H1 (cell line): ENCODE results near the gene SCAF1. TPM values are rescaled to one million over a fixed set of nuclear protein-coding genes. Genes with fewer than 3 reads are reported as not detected.

Experiments
- CTCF ChIA-PET: fragments of 300-600 bp; sonication (Branson Sonifier 250); formaldehyde crosslinking; loops from one replicate; lab custom pipeline; 2021; ENCODE audit not compliant: partially characterized antibody; lab: Charles Lee
- POLR2A ChIA-PET: fragments of 300-600 bp; sonication (Branson Sonifier 250); formaldehyde crosslinking; loops from one replicate; lab custom pipeline; 2021; ENCODE audit warnings: inconsistent platforms; ENCODE audit not compliant: partially characterized antibody; lab: Charles Lee
- DNase-seq, 2 experiments: peaks; one replicate each; pipeline versions ENCODE4 v3.0.0 to v3.0.0-alpha.2; 2010 to 2022; ENCODE audit warnings: low spot score in 2 of 2, low read depth in 1 of 2, mixed read lengths in 1 of 2
- FAIRE-seq: peaks from 2 replicates; lab custom pipeline; 2011; peaks lifted over from hg19 to GRCh38; lab: Jason Lieb, UNC
- H2AFZ ChIP-seq: 2 replicates; pipeline ENCODE4 v1.8.1; 2012; ENCODE audit warnings: low read length, inconsistent platforms
- H2AK5ac ChIP-seq: 2 replicates; pipeline ENCODE4 v1.6.1; 2013; ENCODE audit warnings: low read depth, low read length
- H2BK120ac ChIP-seq: replicated peaks from 2 replicates; pipeline ENCODE3; 2013; ENCODE audit warnings: low read depth, low read length, inconsistent platforms
- H2BK12ac ChIP-seq: 2 replicates; pipeline ENCODE4 v1.6.1; 2013; ENCODE audit warnings: low read depth, low read length
- H2BK15ac ChIP-seq: 2 replicates; pipeline ENCODE4 v1.6.1; 2013; ENCODE audit warnings: low read length
- H2BK20ac ChIP-seq: 2 replicates; pipeline ENCODE4 v1.6.1; 2013; ENCODE audit warnings: low read length
- H2BK5ac ChIP-seq: 2 replicates; pipeline ENCODE4 v1.6.1; 2013; ENCODE audit warnings: low read depth, low read length
- H3K14ac ChIP-seq: 2 replicates; pipeline ENCODE4 v1.6.1; 2013; ENCODE audit warnings: inconsistent platforms; ENCODE audit not compliant: insufficient read length
- H3K18ac ChIP-seq: 2 replicates; pipeline ENCODE4 v1.6.1; 2013; ENCODE audit warnings: low read length; ENCODE audit errors: extremely low read depth
- H3K23ac ChIP-seq: 2 replicates; pipeline ENCODE4 v1.6.1; 2013; ENCODE audit warnings: inconsistent platforms; ENCODE audit not compliant: insufficient read length
- H3K23me2 ChIP-seq: 2 replicates; pipeline ENCODE4 v1.6.1; 2013; ENCODE audit warnings: low read depth, low read length
- H3K27ac ChIP-seq: 2 replicates; pipeline ENCODE4 v1.6.1; 2011; ENCODE audit warnings: low read depth, low read length, inconsistent platforms
- H3K27me3 ChIP-seq, 4 experiments: replicated peaks in 1 of 4; 1 replicate in 1 of 4; 2 replicates in 3 of 4; pipeline versions ENCODE4 v1.6.1 to v1.8.1; 2011 to 2013; ENCODE audit warnings: low read length in 3 of 4, mild to moderate bottlenecking in 3 of 4, inconsistent platforms in 2 of 4, mixed read lengths in 2 of 4, moderate library complexity in 1 of 4; ENCODE audit not compliant: control insufficient read depth in 3 of 4, insufficient read depth in 3 of 4; ENCODE audit errors: extremely low read depth in 1 of 4
- H3K36me3 ChIP-seq, 4 experiments: 2 replicates each; pipeline versions ENCODE4 v1.6.1 to v1.8.1; 2011 to 2013; ENCODE audit warnings: mild to moderate bottlenecking in 4 of 4, low read length in 3 of 4, moderate library complexity in 2 of 4, control low read depth in 1 of 4, inconsistent platforms in 1 of 4; ENCODE audit not compliant: insufficient read depth in 4 of 4, control insufficient read depth in 2 of 4
- H3K4ac ChIP-seq: replicated peaks from 2 replicates; pipeline ENCODE3; 2013; ENCODE audit warnings: low read length, low read depth, mixed read lengths, inconsistent platforms; ENCODE audit not compliant: insufficient read length
- H3K4me1 ChIP-seq, 4 experiments: replicated peaks in 1 of 4; 1 replicate in 1 of 4; 2 replicates in 3 of 4; pipeline versions ENCODE4 v1.6.1 to v1.8.1; 2011 to 2013; ENCODE audit warnings: low read length in 3 of 4, inconsistent platforms in 2 of 4, mixed read lengths in 1 of 4; ENCODE audit not compliant: insufficient read depth in 4 of 4, control insufficient read depth in 3 of 4
- H3K4me2 ChIP-seq, 2 experiments: 2 replicates each; pipeline versions ENCODE4 v1.6.1 to v1.8.1; 2011 to 2013; ENCODE audit warnings: low read depth in 2 of 2, low read length in 2 of 2, control low read depth in 1 of 2, inconsistent platforms in 1 of 2, mild to moderate bottlenecking in 1 of 2; ENCODE audit not compliant: insufficient read depth in 1 of 2
- H3K4me3 ChIP-seq, 4 experiments: fragments of 200-600, 300-600 bp in 1 of 4; sonication (generic), shearing (Covaris generic), sonication (Bioruptor Twin) in 1 of 4; 2 replicates each; pipeline versions ENCODE4 v1.5.1 to v1.8.1; 2011 to 2016; ENCODE audit warnings: low read length in 4 of 4, low read depth in 3 of 4, control low read depth in 2 of 4, inconsistent platforms in 2 of 4, mild to moderate bottlenecking in 2 of 4, mixed read lengths in 1 of 4, moderate library complexity in 1 of 4; ENCODE audit not compliant: insufficient read depth in 2 of 4; ENCODE audit errors: extremely low read depth in 1 of 4
- H3K56ac ChIP-seq: replicated peaks from 2 replicates; pipeline ENCODE3; 2013; ENCODE audit warnings: low read depth, mild to moderate bottlenecking, mixed read lengths, low read length, inconsistent platforms; ENCODE audit not compliant: insufficient read length
- H3K79me1 ChIP-seq: 2 replicates; pipeline ENCODE4 v1.6.1; 2013; ENCODE audit warnings: low read depth, low read length, control low read depth
- H3K79me2 ChIP-seq, 2 experiments: 2 replicates each; pipeline versions ENCODE4 v1.6.1 to v1.8.1; 2012 to 2013; ENCODE audit warnings: low read length in 2 of 2, mild to moderate bottlenecking in 2 of 2, inconsistent platforms in 1 of 2; ENCODE audit not compliant: insufficient read depth in 2 of 2, control insufficient read depth in 1 of 2
- H3K9ac ChIP-seq, 4 experiments: replicated peaks in 1 of 4; 1 replicate in 1 of 4; 2 replicates in 3 of 4; pipeline versions ENCODE4 v1.6.1 to v1.8.1; 2011 to 2013; ENCODE audit warnings: low read depth in 3 of 4, low read length in 3 of 4, control low read depth in 2 of 4, mild to moderate bottlenecking in 2 of 4, moderate library complexity in 2 of 4, inconsistent platforms in 1 of 4; ENCODE audit errors: extremely low read depth in 1 of 4
- H3K9me3 ChIP-seq, 2 experiments: 2 replicates each; pipeline versions ENCODE4 v1.6.1 to v1.8.1; 2012 to 2013; ENCODE audit warnings: mild to moderate bottlenecking in 2 of 2, moderate library complexity in 2 of 2, control low read depth in 1 of 2, inconsistent platforms in 1 of 2, low read depth in 1 of 2, low read length in 1 of 2, mixed read lengths in 1 of 2; ENCODE audit not compliant: insufficient read depth in 2 of 2
- H4K20me1 ChIP-seq, 2 experiments: replicated peaks in 1 of 2; 2 replicates each; pipeline versions ENCODE3 to v1.8.1; 2011 to 2013; ENCODE audit warnings: inconsistent platforms in 2 of 2, low read length in 2 of 2, mild to moderate bottlenecking in 1 of 2; ENCODE audit not compliant: insufficient read depth in 2 of 2, control insufficient read depth in 1 of 2
- H4K5ac ChIP-seq: 2 replicates; pipeline ENCODE4 v1.6.1; 2013; ENCODE audit warnings: low read length, low read depth, mixed read lengths, inconsistent platforms; ENCODE audit not compliant: insufficient read length
- H4K8ac ChIP-seq: 2 replicates; pipeline ENCODE4 v1.8.0; 2013; ENCODE audit warnings: mild to moderate bottlenecking, moderate library complexity, low read length, inconsistent platforms; ENCODE audit not compliant: insufficient read depth; ENCODE audit errors: extremely low read depth
- H4K91ac ChIP-seq: replicated peaks from 2 replicates; pipeline ENCODE3; 2013; ENCODE audit warnings: low read length, mixed read lengths, inconsistent platforms; ENCODE audit not compliant: insufficient read length
- MAFK ChIP-seq: IDR thresholded peaks from 2 replicates; pipeline ENCODE4 v1.6.1; 2012; ENCODE audit warnings: low read depth, mild to moderate bottlenecking, improper control_type of control experiment, low read length
- PHF8 ChIP-seq: fragments of 200-600 bp; sonication (generic); conservative IDR thresholded peaks from 2 replicates; pipeline ENCODE4 v1.7.1; 2012; ENCODE audit warnings: low read depth, mild to moderate bottlenecking, inconsistent platforms, low read length, moderate library complexity
- RNF2 ChIP-seq: fragments of 200-900, 300-1000 bp; sonication (generic); IDR thresholded peaks from 2 replicates; pipeline ENCODE4 v1.7.1; 2016; ENCODE audit warnings: borderline replicate concordance, low read depth, mild to moderate bottlenecking, antibody characterized with exemption, low read length; ENCODE audit not compliant: poor library complexity, severe bottlenecking; ENCODE audit errors: missing control alignments
- SIX5 ChIP-seq: IDR thresholded peaks from 2 replicates; pipeline ENCODE4 v1.6.1; 2011; ENCODE audit warnings: mild to moderate bottlenecking, low read depth, low read length
- TBP ChIP-seq: IDR thresholded peaks from 2 replicates; pipeline ENCODE4 v1.6.1; 2011; ENCODE audit warnings: low read depth, low read length, improper control_type of control experiment
- TCF12 ChIP-seq: IDR thresholded peaks from 2 replicates; pipeline ENCODE4 v1.6.1; 2011; ENCODE audit warnings: low read depth, mild to moderate bottlenecking, low read length
- WGBS, 2 experiments: shearing (Covaris generic) in 1 of 2; methylation state at CpG; one replicate each; pipeline versions ENCODE4 v1.1.6 to v1.1.7; 2013 to 2015; ENCODE audit warnings: low lambda C conversion rate in 2 of 2, mixed read lengths in 2 of 2, inconsistent platforms in 1 of 2, low coverage in 1 of 2, missing lambda C conversion rate in 1 of 2; ENCODE audit not compliant: insufficient replicate concordance in 2 of 2, insufficient coverage in 1 of 2, insufficient read length in 1 of 2; ENCODE audit errors: extremely low coverage in 1 of 2, missing lambda C conversion rate in 1 of 2; 5-methylcytosine and 5-hydroxymethylcytosine counted together
- polyA plus RNA-seq, 7 experiments: library from polyadenylated mRNA; depleted of rRNA in 3 of 7; stranded (reverse) in 5 of 7; unstranded in 2 of 7; fragments of >200 nt in 5 of 7; fragments of 200-250 nt in 2 of 7; gene quantifications; 1 replicate in 5 of 7; 2 replicates in 1 of 7; 4 replicates in 1 of 7; pipeline versions ENCODE4 v1.2.1 to v1.2.3, GENCODE V29; 2011 to 2013; ENCODE audit warnings: missing spikeins in 2 of 7, mixed read lengths in 2 of 7
- total RNA-seq: library from RNA; stranded (reverse); fragmentation: NEBNext Ultra II Directional; extraction: Animal tissue kit (Norgen Biotek cat#: 25700); gene quantifications from 2 replicates; pipeline ENCODE4 v1.2.1, GENCODE V29; 2021
- TF ChIP-seq, protein P1 (sequence below), 3 experiments: IDR thresholded peaks; 1 replicate in 2 of 3; 2 replicates in 1 of 3; pipeline versions ENCODE4 v1.5.1 to v1.6.1; 2011; ENCODE audit warnings: low read length in 3 of 3, mild to moderate bottlenecking in 3 of 3, inconsistent platforms in 2 of 3, low read depth in 1 of 3, moderate library complexity in 1 of 3; ENCODE audit not compliant: insufficient read depth in 1 of 3; ENCODE audit errors: control extremely low read depth in 1 of 3
- TF ChIP-seq, protein P2 (sequence below): IDR thresholded peaks from 2 replicates; pipeline ENCODE4 v1.6.1; 2012; ENCODE audit warnings: inconsistent platforms
- TF ChIP-seq, protein P3 (sequence below): IDR thresholded peaks from 2 replicates; pipeline ENCODE4 v1.6.1; 2012; ENCODE audit warnings: inconsistent platforms

The SCAF1 gene
- total and polyA plus RNA-seq, 2 of the 8 experiments (the other 6 are each of a cell fraction or from before 2014, with no cell fraction given): 9.7 to 81.7 TPM

DNA sequence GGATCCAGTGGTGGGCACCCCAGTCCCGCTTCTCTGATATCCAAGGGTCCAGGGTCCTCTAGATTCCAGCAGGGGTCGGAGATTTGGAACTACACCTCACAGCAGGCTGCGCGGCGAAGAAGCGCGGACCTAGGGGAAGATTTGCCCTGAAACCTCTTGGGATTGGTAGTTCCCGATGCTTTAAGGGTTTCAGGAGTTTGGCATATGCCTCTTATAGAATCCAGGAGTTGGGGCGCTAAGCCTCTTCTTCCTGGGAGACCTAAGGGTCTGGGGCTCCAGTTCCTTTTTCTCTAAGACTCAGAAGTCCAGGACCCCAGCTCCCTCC, 24.1 kb downstream of the SCAF1 start:
- FAIRE-seq (no peak), DNase-seq (no peak)
- Histone ChIP-seq H2BK5ac (no peak overlapping the region; the same call in 1 of the 2 replicates), H3K36me3 (peaks cover 11 to 36% (median 21%) of the 10 kb centered on the region in 4 experiments; a peak in 7 of 8 replicates), H3K4ac (no peak overlapping the region), H3K4me3 (peak overlapping the region; percentile 89 to 98 (median 96)), H2AFZ (no peak overlapping the region), H2BK15ac (no peak overlapping the region), H2AK5ac (no peak overlapping the region), H4K91ac (no peak overlapping the region), H3K4me1 (peaks cover 0 to 7% (median 2%) of the 10 kb centered on the region in 4 experiments; a peak in 4 of 7 replicates), H3K27ac (no peak overlapping the region), H2BK120ac (no peak overlapping the region), H3K79me1 (peaks cover 3% of the 10 kb centered on the region), H3K79me2 (peaks cover 5 to 32% of the 10 kb centered on the region in 2 experiments; a peak in 2 of 4 replicates), H4K5ac (no peak overlapping the region), H2BK20ac (no peak overlapping the region), H3K4me2 (peak overlapping the region; percentile 85 to 89), H3K23me2 (peaks cover 15% of the 10 kb centered on the region), H3K27me3 (no peaks in the 10 kb centered on the region), H3K23ac (no peak overlapping the region), H4K20me1 (peaks cover 6 to 9% of the 10 kb centered on the region in 2 experiments), H4K8ac (no peak overlapping the region), H3K9ac (peak overlapping the region; percentile 53 to 65 (median 60)), H3K9me3 (no peaks in the 10 kb centered on the region), H3K18ac (no peak overlapping the region), H3K14ac (no peak overlapping the region), H2BK12ac (no peak overlapping the region), H3K56ac (no peak overlapping the region)
- WGBS, 2 experiments: 5% methylated on average over 5 of the region's 9 CpGs; no CpG with 5 or more reads in 1 of the 2 experiments
- CTCF ChIA-PET: interaction anchor here (0.7 to 2.3 kb wide), 5 partner anchors 11 to 23 kb away, joined by 3 to 8 read pairs (median 5); no protein-coding TSS in a partner anchor
- POLR2A ChIA-PET: interaction anchor here (1.4 to 18.0 kb wide), 8 partner anchors 8 to 174 kb away, joined by 4 to 275 read pairs (median 10); partner anchors contain the start of genes ADM5, CPT1C, PRMT1 and PRR12
- TF ChIP-seq TCF12: no peak
- peak; percentile 73 for TF ChIP-seq SIX5
- no peak for TF ChIP-seq MAFK
- TF ChIP-seq, protein P1, sequence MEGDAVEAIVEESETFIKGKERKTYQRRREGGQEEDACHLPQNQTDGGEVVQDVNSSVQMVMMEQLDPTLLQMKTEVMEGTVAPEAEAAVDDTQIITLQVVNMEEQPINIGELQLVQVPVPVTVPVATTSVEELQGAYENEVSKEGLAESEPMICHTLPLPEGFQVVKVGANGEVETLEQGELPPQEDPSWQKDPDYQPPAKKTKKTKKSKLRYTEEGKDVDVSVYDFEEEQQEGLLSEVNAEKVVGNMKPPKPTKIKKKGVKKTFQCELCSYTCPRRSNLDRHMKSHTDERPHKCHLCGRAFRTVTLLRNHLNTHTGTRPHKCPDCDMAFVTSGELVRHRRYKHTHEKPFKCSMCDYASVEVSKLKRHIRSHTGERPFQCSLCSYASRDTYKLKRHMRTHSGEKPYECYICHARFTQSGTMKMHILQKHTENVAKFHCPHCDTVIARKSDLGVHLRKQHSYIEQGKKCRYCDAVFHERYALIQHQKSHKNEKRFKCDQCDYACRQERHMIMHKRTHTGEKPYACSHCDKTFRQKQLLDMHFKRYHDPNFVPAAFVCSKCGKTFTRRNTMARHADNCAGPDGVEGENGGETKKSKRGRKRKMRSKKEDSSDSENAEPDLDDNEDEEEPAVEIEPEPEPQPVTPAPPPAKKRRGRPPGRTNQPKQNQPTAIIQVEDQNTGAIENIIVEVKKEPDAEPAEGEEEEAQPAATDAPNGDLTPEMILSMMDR (IDR thresholded peaks at IDR 0.05; ENCODE audit: control extremely low read depth in 1 of 3, insufficient read depth in 1 of 3, low read depth in 1 of 3, low read length in 3 of 3): peak in 1 of 3 experiments; percentile 15; a peak in 1 of 4 replicates
- TF ChIP-seq, protein P2, sequence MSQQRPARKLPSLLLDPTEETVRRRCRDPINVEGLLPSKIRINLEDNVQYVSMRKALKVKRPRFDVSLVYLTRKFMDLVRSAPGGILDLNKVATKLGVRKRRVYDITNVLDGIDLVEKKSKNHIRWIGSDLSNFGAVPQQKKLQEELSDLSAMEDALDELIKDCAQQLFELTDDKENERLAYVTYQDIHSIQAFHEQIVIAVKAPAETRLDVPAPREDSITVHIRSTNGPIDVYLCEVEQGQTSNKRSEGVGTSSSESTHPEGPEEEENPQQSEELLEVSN: no peak
- TF ChIP-seq PHF8: no peak
- TF ChIP-seq RNF2: no peak
- TF ChIP-seq, protein P3, sequence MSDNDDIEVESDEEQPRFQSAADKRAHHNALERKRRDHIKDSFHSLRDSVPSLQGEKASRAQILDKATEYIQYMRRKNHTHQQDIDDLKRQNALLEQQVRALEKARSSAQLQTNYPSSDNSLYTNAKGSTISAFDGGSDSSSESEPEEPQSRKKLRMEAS: no peak
- TF ChIP-seq TBP: no peak
